ENCODE measurements around the gene PLEKHG3.

DNA sequence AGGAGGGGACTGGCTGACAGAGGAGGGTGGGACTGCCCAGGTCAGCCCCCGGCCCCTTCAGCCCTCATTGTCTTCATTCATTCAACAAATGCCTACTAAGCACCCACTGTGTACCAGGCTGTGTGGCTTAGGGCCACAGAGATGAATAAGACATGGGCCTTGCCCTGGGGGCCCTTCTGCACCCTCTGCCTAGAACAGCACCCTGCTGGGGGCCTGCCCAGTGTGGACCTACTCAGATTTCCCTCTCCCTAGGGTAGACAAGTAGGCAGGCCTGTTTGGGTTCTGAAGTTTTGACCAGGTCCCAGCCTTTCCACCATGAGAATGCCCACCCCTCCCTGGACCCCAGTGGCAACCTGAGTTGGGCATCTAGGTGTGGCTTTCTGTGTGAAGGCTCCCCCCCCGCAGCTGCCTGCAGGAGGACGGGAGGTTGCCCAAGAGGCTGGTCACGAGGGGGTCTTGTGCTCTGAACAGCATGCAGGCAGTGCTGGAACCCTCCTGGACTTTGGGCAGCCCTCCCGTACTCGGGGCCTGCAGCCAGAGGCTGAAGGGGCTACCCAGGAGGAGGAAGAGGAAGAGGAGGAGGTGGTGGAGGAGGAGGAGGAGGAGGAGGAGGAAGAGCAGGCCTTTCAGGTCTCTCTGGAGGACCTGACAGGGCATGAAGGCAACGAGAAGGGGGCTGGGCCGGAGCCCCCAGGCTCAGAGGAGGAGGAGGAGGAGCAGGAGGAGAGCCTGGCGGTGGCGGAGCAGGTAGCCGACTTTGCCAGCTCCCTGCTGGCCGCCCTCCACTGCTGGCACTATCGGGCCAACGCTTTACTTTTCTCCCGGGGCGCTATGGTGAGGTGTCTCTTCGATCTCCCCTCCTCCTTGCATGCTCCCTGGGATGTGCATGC, 33.4 kb downstream of the PLEKHG3 start:
- TF ChIP-seq GATA3 (IDR thresholded peaks at IDR 0.05; ENCODE audit: low read depth, low read length) (no peak), GATA2 (IDR thresholded peaks at IDR 0.05; ENCODE audit: low read depth, low read length) (no peak)

Measured in SH-SY5Y (cell line).